GM03348 (cell line): Measurements from ENCODE around the gene SPPL3.
"Not testable (repeated sequence)": the region's sequence is repeated elsewhere in the genome, so short reads cannot be mapped to it uniquely, and the experiment has no call there.

Experiments used
- DNase-seq: peaks from one replicate; pipeline ENCODE4 v3.0.0; 2012; ENCODE audit warnings: low spot score

SPPL3 gene

DNA sequence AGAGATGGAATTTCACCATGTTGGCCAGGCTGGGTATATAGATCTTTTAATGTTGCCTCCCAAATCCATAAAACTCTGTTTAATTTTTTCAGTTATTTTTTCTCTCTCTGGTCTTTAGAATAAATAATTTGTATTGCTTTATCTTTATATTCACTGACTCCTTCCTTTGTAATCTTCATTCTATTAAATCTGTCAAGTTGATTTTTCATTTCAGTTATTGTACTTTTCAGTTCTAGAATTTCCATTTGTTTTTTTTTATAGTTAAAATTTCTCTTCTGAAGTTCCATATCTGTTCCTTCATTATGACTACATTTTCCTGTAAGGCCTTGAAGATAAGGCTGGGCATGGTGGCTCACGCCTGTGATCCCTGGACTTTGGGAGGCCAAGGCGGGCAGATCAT, 13.6 kb upstream of the SPPL3 start:
- no peak for DNase-seq

GRCh38 chr12:120916561-120916960, 12.4 kb upstream of the SPPL3 start:
- no peak for DNase-seq

- DNase-seq: no peak
These were observed 10.6 kb upstream of the SPPL3 start for GRCh38 chr12:120914794-120915193.

DNA sequence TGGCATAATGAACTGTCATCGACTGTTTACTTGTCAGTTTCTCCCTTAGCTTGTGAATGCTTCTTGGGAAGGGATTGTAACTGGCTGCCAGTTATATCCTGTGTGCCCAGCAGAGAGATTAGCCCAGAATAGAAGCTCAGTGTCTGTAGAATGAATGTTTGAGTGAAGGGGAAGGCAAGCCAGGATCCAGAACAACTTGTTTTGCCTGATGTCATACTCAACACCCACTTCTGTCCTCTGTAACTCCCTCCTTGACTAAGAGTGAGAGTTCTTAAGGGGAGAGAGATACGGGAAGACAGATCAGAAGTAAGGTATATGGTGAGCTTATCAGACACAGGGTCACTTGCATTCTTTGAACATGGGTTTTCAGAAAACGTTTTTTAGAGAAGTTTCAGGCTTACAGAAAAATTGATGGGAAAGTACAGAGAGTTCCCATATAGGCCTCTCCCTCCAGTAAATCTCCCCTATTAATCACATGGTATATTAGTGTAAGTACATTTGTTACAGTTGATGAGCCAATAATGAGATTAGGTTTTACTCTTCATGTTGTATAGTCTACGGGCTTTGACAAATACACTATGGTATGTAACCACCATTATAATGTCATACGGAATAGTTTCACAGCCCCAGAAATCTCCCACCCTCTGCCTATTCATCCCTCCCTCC, 5.6 kb upstream of the SPPL3 start:
- no peak for DNase-seq

DNA sequence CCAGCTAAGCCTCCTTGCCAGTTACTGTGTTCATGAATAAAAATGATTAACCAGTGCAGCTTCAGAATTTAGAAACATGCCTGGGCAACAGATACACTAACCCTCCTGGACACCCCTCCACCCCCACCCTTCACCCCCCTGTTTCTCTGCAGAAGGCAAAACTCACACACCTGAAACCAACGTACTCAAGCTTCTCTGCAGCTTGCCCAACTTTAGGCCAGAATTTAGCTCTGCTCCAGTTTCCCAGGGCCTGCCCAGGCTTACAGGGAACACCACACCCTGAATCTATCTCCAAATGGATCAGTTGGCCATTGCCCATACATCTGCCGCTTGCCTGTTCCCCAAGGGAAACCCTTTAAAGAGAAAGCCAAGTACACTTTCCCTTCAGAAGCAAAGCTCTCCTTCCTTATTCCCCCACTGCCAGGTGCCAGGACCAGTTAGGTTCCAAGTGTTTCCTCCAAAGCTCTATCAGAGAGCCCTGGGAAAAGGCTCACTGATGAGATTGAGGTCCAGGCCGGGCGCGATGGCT, 1.8 kb upstream of the SPPL3 start:
- DNase-seq: no peak

GRCh38 chr12:120903412-120904196, 554 bp downstream of the SPPL3 start:
- peak; percentile 70 for DNase-seq

DNA sequence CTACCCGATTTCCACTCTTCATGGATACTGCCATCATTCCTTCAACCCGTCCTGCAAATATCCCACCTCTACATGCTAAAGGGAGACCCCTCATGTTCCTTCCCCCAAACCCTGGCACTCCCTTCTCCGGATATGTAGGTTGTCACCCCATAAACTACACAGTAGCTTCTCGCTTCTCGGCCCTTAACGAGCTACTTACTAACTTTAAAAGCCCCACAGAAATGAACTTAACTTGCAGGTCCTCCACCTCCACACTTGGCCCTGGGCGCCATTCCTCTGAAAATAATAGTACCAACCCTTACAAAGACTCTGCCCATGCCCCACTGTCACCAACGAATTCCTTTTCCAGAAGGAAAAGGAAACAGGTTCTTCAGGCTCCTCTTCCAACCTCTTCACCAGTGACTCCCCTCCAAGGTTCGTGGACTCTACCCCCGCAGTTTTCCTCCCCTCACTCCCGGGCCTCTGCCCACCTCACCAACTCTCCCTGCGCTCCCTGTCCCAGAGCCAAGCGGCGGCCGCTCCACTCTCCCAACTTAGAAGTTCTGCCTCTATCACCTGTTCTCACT, 1.2 kb downstream of the SPPL3 start:
- DNase-seq: no peak

DNA sequence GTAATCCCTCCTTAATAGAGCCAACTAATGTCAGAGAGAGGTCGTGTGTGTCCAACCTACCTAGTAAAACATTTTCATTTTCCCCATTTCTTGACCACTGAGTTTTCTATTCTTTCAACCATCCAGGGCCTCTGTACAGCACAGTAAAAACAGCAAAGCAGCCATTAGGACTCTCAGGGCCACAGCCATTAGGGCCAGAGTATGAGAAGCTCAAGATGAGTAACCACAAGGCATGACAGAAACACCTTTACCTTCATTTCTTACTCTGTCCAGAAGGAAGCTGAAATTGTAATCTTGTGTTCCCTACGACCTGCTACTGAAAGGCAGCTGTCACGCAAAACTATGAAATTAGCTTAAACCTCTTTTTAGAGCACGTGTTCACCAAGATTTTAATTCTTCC, 2.3 kb downstream of the SPPL3 start:
- DNase-seq: no peak

- DNase-seq: not testable (repeated sequence)
These were observed 3.1 kb downstream of the SPPL3 start for GRCh38 chr12:120901101-120901500.

DNA sequence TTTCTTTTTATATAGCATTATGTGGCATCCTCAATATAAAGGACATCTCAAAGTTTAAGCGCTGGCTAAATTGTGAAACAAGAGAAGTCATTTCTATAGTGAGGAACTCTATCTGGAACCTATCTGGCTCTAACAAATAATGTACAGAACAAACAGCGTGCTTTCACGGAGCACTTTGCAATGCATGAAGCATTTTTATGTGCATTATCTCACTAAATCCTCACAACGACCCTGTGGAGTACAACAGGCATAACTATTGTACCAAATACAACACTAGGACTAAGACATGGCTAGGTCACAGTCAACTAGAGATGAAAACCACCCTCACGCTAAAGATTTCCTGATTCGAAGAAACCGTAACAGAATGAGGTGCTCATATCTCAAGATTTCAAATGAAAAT, 8.6 kb downstream of the SPPL3 start:
- DNase-seq: no peak

GRCh38 chr12:120892265-120892664, 11.9 kb downstream of the SPPL3 start:
- no peak for DNase-seq

DNA sequence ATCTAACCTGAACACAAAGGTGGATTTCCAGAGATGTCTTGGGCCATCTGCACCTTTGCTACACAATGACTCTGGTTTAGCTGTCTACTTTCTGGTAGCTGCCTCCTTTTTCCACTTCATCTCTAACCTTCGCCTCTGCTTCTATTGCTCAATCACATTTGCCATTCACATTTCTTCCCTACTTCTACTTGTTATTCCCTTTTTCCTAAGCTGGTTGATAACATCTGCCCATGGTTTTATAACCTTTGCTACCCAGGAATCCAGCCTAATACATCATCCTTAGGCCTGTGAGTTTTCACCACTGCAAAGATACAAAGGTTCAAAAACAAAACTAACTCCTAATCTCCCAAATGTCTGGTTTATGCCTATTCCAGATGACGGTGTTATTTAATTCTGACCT, 13.2 kb downstream of the SPPL3 start:
- DNase-seq: no peak

DNA sequence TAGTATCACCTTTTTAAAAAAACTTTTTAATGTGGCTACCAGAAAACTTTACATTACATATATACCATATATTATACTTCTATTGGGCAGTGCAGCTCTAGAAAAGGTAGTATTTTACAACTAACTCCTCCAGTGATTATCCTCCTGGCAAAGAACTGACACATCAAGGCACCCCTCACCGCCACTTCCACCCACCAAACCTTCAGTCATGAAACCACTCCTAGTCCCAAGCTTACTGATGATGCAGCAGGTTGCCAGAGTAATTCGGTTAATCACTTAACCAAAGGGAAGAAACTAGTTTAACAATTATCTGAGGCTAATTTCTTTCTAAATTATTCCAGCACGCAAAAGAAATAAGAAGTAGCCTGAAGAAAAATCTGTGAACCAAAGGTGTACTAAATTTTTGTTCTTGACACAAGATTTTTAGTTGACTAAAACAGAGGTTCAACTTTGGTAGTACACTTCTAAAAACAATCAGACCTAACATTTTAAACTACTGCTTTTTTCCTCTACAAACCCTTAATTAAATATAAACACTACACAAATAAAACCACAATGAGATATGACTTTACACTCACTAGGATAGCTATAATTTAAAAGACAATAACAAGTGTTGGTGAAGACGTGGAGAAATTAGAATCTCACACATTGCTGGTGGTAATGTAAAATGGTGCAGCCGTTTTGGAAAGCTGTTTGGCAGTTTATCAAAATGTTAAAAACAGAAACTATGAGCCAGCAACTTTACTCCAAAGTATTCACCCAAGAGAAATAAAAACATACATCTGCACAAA, 16.7 kb downstream of the SPPL3 start:
- no peak for DNase-seq

DNA sequence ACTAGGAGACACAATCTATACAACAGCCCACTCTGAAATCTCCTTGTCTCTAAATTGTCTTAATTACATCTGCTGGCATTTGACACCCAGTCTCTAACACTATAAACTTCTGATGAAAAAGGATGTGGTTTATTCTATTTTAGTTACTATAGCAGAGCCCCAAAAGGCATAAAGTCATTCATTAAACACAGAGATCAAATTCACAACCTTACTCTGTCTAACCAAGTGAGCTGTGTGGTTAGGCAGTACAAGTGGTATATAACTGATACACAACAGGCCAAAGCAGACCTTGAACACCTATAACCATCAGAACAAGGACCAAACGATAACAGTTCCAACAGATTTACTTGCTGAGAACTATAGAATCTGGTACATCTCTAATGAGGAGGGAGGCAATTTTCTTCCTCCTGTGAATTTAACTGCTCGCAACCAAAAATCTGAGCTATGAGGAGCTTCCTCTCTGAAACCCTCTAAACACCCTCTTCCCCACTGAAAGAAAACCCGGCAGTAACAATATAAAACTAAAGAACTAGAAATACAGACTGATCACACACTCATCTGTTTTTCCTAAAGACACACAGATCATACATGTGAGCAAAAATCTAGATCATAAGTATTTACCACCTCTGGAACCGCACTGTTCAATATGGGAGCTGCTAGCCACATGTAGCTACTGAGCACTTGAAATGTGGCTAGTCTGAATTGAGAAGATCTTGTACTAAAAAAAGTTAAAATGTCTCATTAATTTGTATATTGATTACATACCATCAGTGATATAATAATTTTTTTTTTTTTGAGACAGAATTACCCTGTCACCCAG, 17.7 kb downstream of the SPPL3 start:
- no peak for DNase-seq

- DNase-seq: no peak
These were observed 18.6 kb downstream of the SPPL3 start for GRCh38 chr12:120885521-120885920.

- no peak for DNase-seq
These were observed 19.5 kb downstream of the SPPL3 start for GRCh38 chr12:120884644-120885043.

DNA sequence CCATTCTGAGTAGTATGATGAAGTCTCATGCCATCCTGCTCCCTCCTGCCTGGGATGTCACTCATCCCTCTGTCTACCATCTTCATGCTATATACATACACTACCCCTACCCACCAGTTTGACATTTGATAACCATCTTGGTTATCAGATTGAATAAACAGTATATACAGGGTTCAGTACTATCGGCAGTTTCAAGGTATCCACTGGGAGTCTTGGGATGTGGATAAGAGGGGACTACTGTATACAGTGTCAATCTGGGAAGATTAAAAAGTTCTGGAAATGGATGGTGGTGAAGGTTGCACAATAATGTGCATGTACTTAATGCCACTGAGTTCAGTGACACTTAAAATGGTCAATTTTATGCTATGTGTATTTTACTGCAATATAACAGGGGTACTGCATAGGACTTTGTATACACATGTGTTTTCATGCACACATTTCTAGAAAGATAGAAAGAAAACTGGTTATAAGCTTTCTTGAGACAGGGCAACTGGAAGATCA, 22.1 kb downstream of the SPPL3 start:
- no peak for DNase-seq

- DNase-seq: no peak
These were observed 24.3 kb downstream of the SPPL3 start for GRCh38 chr12:120879718-120880300.

DNA sequence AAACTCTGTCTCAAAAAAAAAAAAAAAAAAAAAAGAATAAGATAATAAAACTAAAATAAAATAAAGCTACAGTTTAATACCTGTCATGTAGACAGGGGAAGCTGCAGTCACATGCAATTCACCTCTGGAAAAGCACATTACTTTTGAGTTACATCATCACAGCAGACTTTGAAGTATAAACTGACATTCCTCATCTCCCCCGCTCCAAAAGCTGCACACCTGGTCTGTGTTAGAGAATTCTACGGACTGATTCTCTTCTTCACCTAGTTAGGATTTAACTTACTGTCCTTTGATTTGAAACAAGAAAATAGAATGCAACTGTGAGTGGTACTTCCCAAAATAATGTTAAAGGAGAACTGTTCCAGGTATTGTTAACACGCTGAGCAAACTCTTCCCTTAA, 25.1 kb downstream of the SPPL3 start:
- no peak for DNase-seq

DNA sequence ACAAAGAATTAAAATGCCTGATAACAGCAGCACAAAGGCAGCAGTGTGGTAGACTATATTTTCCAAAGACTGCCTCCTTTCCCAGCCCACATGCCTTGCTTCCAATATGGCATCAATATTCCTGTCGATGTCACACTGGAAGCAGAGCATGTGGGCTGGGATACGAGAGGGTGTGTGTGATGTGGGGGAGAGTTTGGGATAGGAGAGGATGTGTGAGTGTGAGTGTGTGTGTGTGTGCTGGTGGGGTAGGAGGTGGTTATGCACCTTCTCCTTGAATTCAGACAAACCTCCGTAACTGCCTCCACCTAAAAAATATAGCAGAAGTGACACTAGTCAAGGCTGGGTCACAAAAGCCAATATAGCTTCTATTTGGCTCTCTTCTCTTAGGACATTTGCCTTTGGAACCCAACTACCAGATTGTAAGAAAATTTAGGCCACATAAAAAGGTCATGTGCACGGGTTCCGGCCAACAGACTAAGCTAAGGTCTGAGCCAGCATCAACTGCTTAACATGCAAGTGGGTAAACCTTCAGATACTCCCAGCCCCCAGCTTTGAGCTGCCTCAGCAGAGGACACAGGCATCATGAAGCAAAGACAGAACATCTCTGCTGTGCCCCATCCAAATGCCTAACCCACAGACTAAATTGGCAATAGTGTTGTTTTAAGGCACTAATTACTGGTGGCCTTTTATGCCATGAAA, 29.5 kb downstream of the SPPL3 start:
- no peak for DNase-seq
